ENCODE results near the gene C4A.
"Not testable (repeated sequence)": the region's sequence is repeated elsewhere in the genome, so short reads cannot be mapped to it uniquely, and the experiment has no call there.

DNA sequence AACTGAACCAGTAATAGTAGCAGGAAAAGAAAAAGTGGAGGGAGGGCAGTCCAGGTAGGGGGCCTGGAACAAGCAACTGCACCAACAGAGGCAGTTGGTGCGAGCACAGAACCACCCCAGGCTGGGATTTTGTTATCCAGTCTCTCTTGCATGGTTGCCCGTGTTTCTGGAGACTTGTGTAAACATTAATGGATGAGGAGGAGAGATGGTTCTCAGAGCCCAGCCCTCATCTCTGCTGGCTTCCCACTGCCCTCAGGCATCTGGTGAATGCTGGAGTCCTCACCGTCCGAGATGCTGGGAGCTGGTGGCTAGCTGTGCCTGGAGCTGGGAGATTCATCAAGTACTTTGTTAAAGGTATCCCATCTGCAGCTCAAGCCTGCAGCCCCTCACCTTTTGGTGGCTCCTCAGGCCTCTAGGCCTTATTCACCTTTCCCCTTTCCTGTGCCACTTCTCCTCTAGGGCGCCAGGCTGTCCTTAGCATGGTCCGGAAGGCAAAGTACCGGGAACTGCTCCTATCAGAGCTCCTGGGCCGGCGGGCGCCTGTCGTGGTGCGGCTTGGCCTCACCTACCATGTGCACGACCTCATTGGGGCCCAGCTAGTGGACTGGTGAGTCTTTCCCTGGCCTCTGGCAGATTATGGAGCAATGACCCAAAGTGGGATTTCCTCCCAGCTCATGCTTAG is 1.5 kb upstream of the C4A start:
- TF ChIP-seq, protein P1, sequence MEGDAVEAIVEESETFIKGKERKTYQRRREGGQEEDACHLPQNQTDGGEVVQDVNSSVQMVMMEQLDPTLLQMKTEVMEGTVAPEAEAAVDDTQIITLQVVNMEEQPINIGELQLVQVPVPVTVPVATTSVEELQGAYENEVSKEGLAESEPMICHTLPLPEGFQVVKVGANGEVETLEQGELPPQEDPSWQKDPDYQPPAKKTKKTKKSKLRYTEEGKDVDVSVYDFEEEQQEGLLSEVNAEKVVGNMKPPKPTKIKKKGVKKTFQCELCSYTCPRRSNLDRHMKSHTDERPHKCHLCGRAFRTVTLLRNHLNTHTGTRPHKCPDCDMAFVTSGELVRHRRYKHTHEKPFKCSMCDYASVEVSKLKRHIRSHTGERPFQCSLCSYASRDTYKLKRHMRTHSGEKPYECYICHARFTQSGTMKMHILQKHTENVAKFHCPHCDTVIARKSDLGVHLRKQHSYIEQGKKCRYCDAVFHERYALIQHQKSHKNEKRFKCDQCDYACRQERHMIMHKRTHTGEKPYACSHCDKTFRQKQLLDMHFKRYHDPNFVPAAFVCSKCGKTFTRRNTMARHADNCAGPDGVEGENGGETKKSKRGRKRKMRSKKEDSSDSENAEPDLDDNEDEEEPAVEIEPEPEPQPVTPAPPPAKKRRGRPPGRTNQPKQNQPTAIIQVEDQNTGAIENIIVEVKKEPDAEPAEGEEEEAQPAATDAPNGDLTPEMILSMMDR (conservative IDR thresholded peaks at IDR 0.05; ENCODE audit: low read length), result not testable (repeated sequence)
- not testable (repeated sequence) for TF ChIP-seq EZH2phosphoT487 (IDR thresholded peaks at IDR 0.05; ENCODE audit: borderline replicate concordance, low read depth, low read length)
